K562 (cell line): ENCODE results near the gene DPEP3. TPM values are rescaled to one million over a fixed set of nuclear protein-coding genes. Genes with fewer than 3 reads are reported as not detected.
A peak's percentile ranks its signal among the peaks of the same experiment; 100 is the strongest.

Experiments
- ATAC-seq: fragments of 200-7000 bp; cut with Tn5 transposase; 3 replicates; pipeline ENCODE4 v1.9.1; 2020; ENCODE audit warnings: moderate library complexity
- BruUV-seq: library from RNA; stranded (reverse); fragments of 400-500 nt; replicated peaks from 2 replicates; lab custom pipeline; 2021; lab: Mats Ljungman, UMichigan
- CTCF ChIA-PET: fragments of 300-600 bp; formaldehyde crosslinking; extraction: SDS; loops from one replicate; lab custom pipeline; 2021; ENCODE audit warnings: low intra/inter-chr PET ratio; lab: Yijun Ruan, JAX
- POLR2A ChIA-PET: fragments of 300-600, 350-650 bp; sonication (Branson Sonifier 250); formaldehyde crosslinking; extraction: SDS; loops from one replicate; lab custom pipeline; 2021; ENCODE audit warnings: antibody characterized with exemption, inconsistent platforms; lab: Yijun Ruan, JAX
- DNase-seq, 4 experiments: peaks; one replicate each; pipeline versions ENCODE4 v3.0.0 to v3.0.0-alpha.2; 2011 to 2018; ENCODE audit warnings: low spot score in 3 of 4, mixed read lengths in 3 of 4; ENCODE audit errors: extremely low read depth in 1 of 4
- FAIRE-seq: peaks from 2 replicates; lab custom pipeline; 2011; peaks lifted over from hg19 to GRCh38; lab: Jason Lieb, UNC
- H2AFZ ChIP-seq: 2 replicates; pipeline ENCODE4 v1.6.0; 2011; ENCODE audit warnings: low read depth, low read length, control low read depth, inconsistent platforms
- H3K27ac ChIP-seq: fragments of 200-600 bp; 3 replicates; pipeline ENCODE4 v1.8.0; 2011; ENCODE audit warnings: low read depth, mild to moderate bottlenecking, control low read depth, inconsistent platforms, low read length, moderate library complexity, mixed read lengths; ENCODE audit errors: extremely low read depth
- H3K27me3 ChIP-seq, 2 experiments: fragments of 300-600 bp in 1 of 2; 2 replicates in 1 of 2; 3 replicates in 1 of 2; pipeline versions ENCODE4 v1.6.0 to v1.8.0; 2011; ENCODE audit warnings: inconsistent platforms in 2 of 2, low read length in 2 of 2, mild to moderate bottlenecking in 1 of 2, mixed read lengths in 1 of 2, moderate library complexity in 1 of 2; ENCODE audit not compliant: control insufficient read depth in 2 of 2, insufficient read depth in 2 of 2
- H3K36me3 ChIP-seq: fragments of 300-600 bp; 3 replicates; pipeline ENCODE4 v1.8.0; 2011; ENCODE audit warnings: mild to moderate bottlenecking, low read length, inconsistent platforms; ENCODE audit not compliant: control insufficient read depth, insufficient read depth
- H3K4me1 ChIP-seq, 2 experiments: fragments of 200-600 bp in 1 of 2; replicated peaks in 1 of 2; 2 replicates in 1 of 2; 3 replicates in 1 of 2; pipeline versions ENCODE4 v1.5.1 to v1.8.0; 2011; ENCODE audit warnings: inconsistent platforms in 2 of 2, low read length in 2 of 2, mild to moderate bottlenecking in 1 of 2, mixed read lengths in 1 of 2, moderate library complexity in 1 of 2; ENCODE audit not compliant: control insufficient read depth in 2 of 2, insufficient read depth in 2 of 2
- H3K4me2 ChIP-seq: 2 replicates; pipeline ENCODE4 v1.6.1; 2011; ENCODE audit warnings: low read length, control low read depth, inconsistent platforms, mixed read lengths; ENCODE audit not compliant: insufficient read depth
- H3K4me3 ChIP-seq: fragments of 200-600 bp; sonication (generic), shearing (Covaris generic); 2 replicates; pipeline ENCODE4 v1.5.1; 2016; ENCODE audit warnings: control low read depth, inconsistent platforms
- H3K79me2 ChIP-seq: fragments of 200-600 bp; 3 replicates; pipeline ENCODE4 v1.8.0; 2011; ENCODE audit warnings: low read length, inconsistent platforms; ENCODE audit not compliant: control insufficient read depth, insufficient read depth
- H3K9ac ChIP-seq, 2 experiments: 2 replicates each; pipeline versions ENCODE4 v1.6.0 to v1.6.1; 2011; ENCODE audit warnings: low read depth in 2 of 2, low read length in 2 of 2, control low read depth in 1 of 2, inconsistent platforms in 1 of 2, mild to moderate bottlenecking in 1 of 2, mixed read lengths in 1 of 2; ENCODE audit not compliant: insufficient read depth in 1 of 2
- H3K9me1 ChIP-seq: one replicate; pipeline ENCODE4 v1.6.0; 2011; ENCODE audit warnings: inconsistent platforms, mild to moderate bottlenecking, low read length, moderate library complexity; ENCODE audit not compliant: control insufficient read depth, insufficient read depth
- H3K9me3 ChIP-seq: replicated peaks from 2 replicates; pipeline ENCODE4 v1.5.1; 2011; ENCODE audit warnings: low read depth, low read length, inconsistent platforms; ENCODE audit not compliant: control insufficient read depth, insufficient read depth
- H4K20me1 ChIP-seq: replicated peaks from 2 replicates; pipeline ENCODE4 v1.6.1; 2011; ENCODE audit warnings: low read length, inconsistent platforms, mixed read lengths; ENCODE audit not compliant: control insufficient read depth, insufficient read depth
- CBFA2T2 ChIP-seq: fragments of 450-650 bp; conservative IDR thresholded peaks from 2 replicates; pipeline ENCODE4 v1.6.1; 2017; ENCODE audit warnings: mild to moderate bottlenecking
- CBFA2T3 ChIP-seq: fragments of 450-650 bp; IDR thresholded peaks from 2 replicates; pipeline ENCODE4 v1.6.1; 2017
- GTF3C2 ChIP-seq: IDR thresholded peaks from 3 replicates; pipeline ENCODE4 v1.6.1; 2011; ENCODE audit warnings: borderline replicate concordance, mild to moderate bottlenecking, moderate library complexity; ENCODE audit not compliant: insufficient read length; ENCODE audit errors: extremely low read depth
- KDM1A ChIP-seq, 2 experiments: fragments of 450-650 bp; IDR thresholded peaks; 2 replicates each; pipeline ENCODE4 v1.6.1; 2016; ENCODE audit warnings: mild to moderate bottlenecking in 2 of 2
- SOX6 ChIP-seq: fragments of 450-650 bp; IDR thresholded peaks from 2 replicates; pipeline ENCODE4 v1.6.1; 2014; ENCODE audit warnings: mild to moderate bottlenecking
- WGBS: fragments of 100-300 bp; shearing (Covaris generic); methylation state at CpG from one replicate; pipeline ENCODE4 v1.1.6; 2016; ENCODE audit warnings: low coverage, mixed read lengths; ENCODE audit not compliant: insufficient coverage; ENCODE audit errors: missing lambda C conversion rate; 5-methylcytosine and 5-hydroxymethylcytosine counted together
- in situ Hi-C: fragments of 300-500 bp; cut with MboI; formaldehyde crosslinking; loops from 4 replicates; pipeline ENCODE4 v1.15.0; 2018; ENCODE audit warnings: inconsistent platforms, mixed read lengths
- intact Hi-C: fragments of 100-400 bp; cut with micrococcal nuclease; formaldehyde crosslinking; loops from 2 replicates; pipeline ENCODE4 v1.14.2; 2022
- polyA plus RNA-seq, 8 experiments: library from polyadenylated mRNA; depleted of rRNA in 4 of 8; stranded (reverse) in 5 of 8; unstranded in 3 of 8; fragments of >200 nt; fragmentation: Nextera tagmentation in 2 of 8; fragmentation: Illumina TruSeq in 1 of 8; extraction: Ambion mirVana in 2 of 8; extraction: Trizol in 1 of 8; gene quantifications; 2 replicates each; pipeline versions ENCODE4 v1.2.1 to v1.2.3, GENCODE V29; 2011 to 2014; ENCODE audit warnings: inconsistent platforms in 1 of 8, missing spikeins in 1 of 8
- total RNA-seq, 7 experiments: library from RNA; depleted of rRNA in 6 of 7; stranded (reverse); fragments of >200 nt in 6 of 7; fragmentation: Illumina TruSeq in 2 of 7; extraction: Trizol in 2 of 7; gene quantifications; 2 replicates each; pipeline versions ENCODE4 v1.2.1 to v1.2.3, GENCODE V29; 2011 to 2021; ENCODE audit warnings: low replicate concordance in 1 of 7

Gene DPEP3
- total and polyA plus RNA-seq, 9 of the 15 experiments (the other 6 are each of a cell fraction or from before 2014, with no cell fraction given) = not detected

- no peaks in the 10 kb centered on the region; the same call in 1 of the 2 replicates for H4K20me1 ChIP-seq
- CTCF ChIA-PET = no interaction called here
- H3K36me3 ChIP-seq = peaks cover 14% of the 10 kb centered on the region
- H3K9me3 ChIP-seq = no peaks in the 10 kb centered on the region
- H3K4me3 ChIP-seq = no peak overlapping the region
- H3K27me3 ChIP-seq = no peaks in the 10 kb centered on the region
- in situ Hi-C loops (no loop called here), intact Hi-C loops (no loop called here)
- FAIRE-seq = no peak
- WGBS = 29% methylated on average over 7 of the region's 8 CpGs
- POLR2A ChIA-PET = interaction anchor here (0.5 kb wide), 1 partner anchor 368 kb away, joined by 4 read pairs; no protein-coding TSS in a partner anchor
- H3K79me2 ChIP-seq = peaks cover 34% of the 10 kb centered on the region
- H3K4me1 ChIP-seq = peaks cover 8 to 35% of the 10 kb centered on the region in 2 experiments; a peak in 4 of 5 replicates
- no TSS peak for BruUV-seq
- no peak overlapping the region for H2AFZ ChIP-seq
- DNase-seq = no peak
- no peak overlapping the region for H3K4me2 ChIP-seq
- TF ChIP-seq KDM1A (IDR thresholded peaks at IDR 0.05) = peak; percentile 43 to 51; a peak in 2 of 4 replicates
- peak; percentile 54 for TF ChIP-seq CBFA2T3
- TF ChIP-seq CBFA2T2 = 0 out of 2 replicates have a peak, but pooled peaks have one; percentile 16
- TF ChIP-seq SOX6 = peak; percentile 41; the same call in 1 of the 2 replicates
- no peak for TF ChIP-seq GTF3C2
- no peaks in the 10 kb centered on the region for H3K9me1 ChIP-seq
- H3K27ac ChIP-seq = no peak overlapping the region
- ATAC-seq = no peak
- no peak overlapping the region; a peak in 1 of 4 replicates for H3K9ac ChIP-seq
Measured at GRCh38 chr16:68019167-68019680, 38.9 kb upstream of the DPEP3 start.
